H9 (cell line): Measurements from ENCODE around the gene RHEX. TPM values are rescaled to one million over a fixed set of nuclear protein-coding genes. Genes with fewer than 3 reads are reported as not detected.

ENCODE experiments used
- DNase-seq: peaks from one replicate; pipeline ENCODE4 v3.0.0-alpha.2; 2017
- H2AFZ ChIP-seq: one replicate; pipeline ENCODE4 v1.6.1; 2013; ENCODE audit warnings: mild to moderate bottlenecking, low read length, control low read depth, moderate library complexity
- H2AK5ac ChIP-seq: 2 replicates; pipeline ENCODE4 v1.6.1; 2013; ENCODE audit warnings: low read length, control low read depth, mixed read lengths; ENCODE audit not compliant: insufficient read length
- H2BK120ac ChIP-seq: one replicate; pipeline ENCODE4 v1.6.1; 2013; ENCODE audit warnings: low read depth, mild to moderate bottlenecking, low read length, control low read depth, inconsistent platforms; ENCODE audit not compliant: poor library complexity, severe bottlenecking
- H2BK12ac ChIP-seq: 2 replicates; pipeline ENCODE4 v1.6.1; 2013; ENCODE audit warnings: low read length, control low read depth, mixed read lengths, low read depth; ENCODE audit not compliant: insufficient read length
- H2BK15ac ChIP-seq: 2 replicates; pipeline ENCODE4 v1.6.1; 2013; ENCODE audit warnings: low read depth, low read length, control low read depth
- H2BK20ac ChIP-seq: one replicate; pipeline ENCODE4 v1.6.1; 2013; ENCODE audit warnings: low read depth, mild to moderate bottlenecking, low read length, control low read depth, inconsistent platforms; ENCODE audit not compliant: poor library complexity, severe bottlenecking
- H2BK5ac ChIP-seq: 2 replicates; pipeline ENCODE4 v1.6.1; 2013; ENCODE audit warnings: low read length, control low read depth, mixed read lengths; ENCODE audit not compliant: insufficient read length
- H3K14ac ChIP-seq: 2 replicates; pipeline ENCODE4 v1.6.1; 2013; ENCODE audit warnings: low read length, control low read depth; ENCODE audit not compliant: insufficient read depth
- H3K18ac ChIP-seq: 2 replicates; pipeline ENCODE4 v1.6.1; 2013; ENCODE audit warnings: low read depth, mild to moderate bottlenecking, mixed read lengths, low read length, control low read depth; ENCODE audit not compliant: insufficient read length
- H3K23ac ChIP-seq: 2 replicates; pipeline ENCODE4 v1.6.1; 2013; ENCODE audit warnings: low read length, control low read depth, mixed read lengths, low read depth; ENCODE audit not compliant: insufficient read length
- H3K23me2 ChIP-seq: 2 replicates; pipeline ENCODE4 v1.6.1; 2013; ENCODE audit warnings: low read depth, mild to moderate bottlenecking, mixed read lengths, low read length, control low read depth; ENCODE audit not compliant: insufficient read length, poor library complexity, severe bottlenecking
- H3K27ac ChIP-seq: 2 replicates; pipeline ENCODE4 v1.5.1; 2013; ENCODE audit warnings: low read length, control low read depth, mixed read lengths, low read depth; ENCODE audit not compliant: insufficient read length
- H3K27me3 ChIP-seq: 2 replicates; pipeline ENCODE4 v1.6.1; 2013; ENCODE audit warnings: low read length, control low read depth, inconsistent platforms; ENCODE audit not compliant: insufficient read depth
- H3K4ac ChIP-seq: 2 replicates; pipeline ENCODE4 v1.6.1; 2013; ENCODE audit warnings: low read depth, mild to moderate bottlenecking, control low read depth, inconsistent platforms, low read length, moderate library complexity
- H3K4me1 ChIP-seq: 2 replicates; pipeline ENCODE4 v1.6.1; 2013; ENCODE audit warnings: low read length, control low read depth, inconsistent platforms; ENCODE audit not compliant: insufficient read depth
- H3K4me2 ChIP-seq: 2 replicates; pipeline ENCODE4 v1.6.1; 2013; ENCODE audit warnings: low read length, control low read depth, mixed read lengths; ENCODE audit not compliant: insufficient read length, insufficient read depth
- H3K56ac ChIP-seq: 2 replicates; pipeline ENCODE4 v1.6.1; 2013; ENCODE audit warnings: low read depth, mild to moderate bottlenecking, mixed read lengths, low read length, control low read depth; ENCODE audit not compliant: insufficient read length
- H3K79me1 ChIP-seq: 2 replicates; pipeline ENCODE4 v1.6.1; 2013; ENCODE audit warnings: low read depth, mild to moderate bottlenecking, moderate library complexity, low read length, control low read depth, inconsistent platforms; ENCODE audit not compliant: insufficient read depth, poor library complexity, severe bottlenecking
- H3K79me2 ChIP-seq: 2 replicates; pipeline ENCODE4 v1.6.1; 2013; ENCODE audit warnings: low read length, control low read depth, inconsistent platforms; ENCODE audit not compliant: insufficient read depth
- H3K9ac ChIP-seq: 2 replicates; pipeline ENCODE4 v1.6.1; 2013; ENCODE audit warnings: low read length, control low read depth, mixed read lengths; ENCODE audit not compliant: insufficient read length; ENCODE audit errors: extremely low read depth
- H3K9me3 ChIP-seq: one replicate; pipeline ENCODE4 v1.6.1; 2013; ENCODE audit warnings: low read depth, low read length, inconsistent platforms; ENCODE audit not compliant: control insufficient read depth
- H3T11ph ChIP-seq: one replicate; pipeline ENCODE4 v1.6.1; 2013; ENCODE audit warnings: mild to moderate bottlenecking, low read length, control low read depth, inconsistent platforms
- H4K20me1 ChIP-seq: one replicate; pipeline ENCODE4 v1.6.1; 2013; ENCODE audit not compliant: control insufficient read depth, insufficient read length, insufficient read depth
- H4K5ac ChIP-seq: 2 replicates; pipeline ENCODE4 v1.6.1; 2013; ENCODE audit warnings: low read depth, mild to moderate bottlenecking, mixed read lengths, low read length, control low read depth; ENCODE audit not compliant: insufficient read length
- H4K8ac ChIP-seq: replicated peaks from 2 replicates; pipeline ENCODE4 v1.6.1; 2013; ENCODE audit warnings: low read length, control low read depth, mixed read lengths, low read depth; ENCODE audit not compliant: insufficient read length
- H4K91ac ChIP-seq: 2 replicates; pipeline ENCODE4 v1.6.1; 2013; ENCODE audit warnings: low read depth, mild to moderate bottlenecking, moderate library complexity, mixed read lengths, low read length, control low read depth; ENCODE audit not compliant: insufficient read length
- H3K27ac Mint-ChIP-seq, 3 experiments: 2 replicates in 2 of 3; 3 replicates in 1 of 3; pipeline ENCODE4 v1.8.0; 2020 to 2021; ENCODE audit warnings: mixed read lengths in 3 of 3, mild to moderate bottlenecking in 1 of 3, moderate library complexity in 1 of 3
- H3K27me3 Mint-ChIP-seq: 2 replicates; pipeline ENCODE4 v1.8.0; 2021; ENCODE audit warnings: low read depth, mild to moderate bottlenecking, moderate library complexity, mixed read lengths
- H3K36me3 Mint-ChIP-seq, 3 experiments: 2 replicates in 2 of 3; 3 replicates in 1 of 3; pipeline ENCODE4 v1.8.0; 2020 to 2021; ENCODE audit warnings: low read depth in 3 of 3, mixed read lengths in 3 of 3; ENCODE audit not compliant: insufficient read depth in 1 of 3
- H3K4me1 Mint-ChIP-seq, 2 experiments: 2 replicates each; pipeline ENCODE4 v1.8.0; 2020; ENCODE audit warnings: mixed read lengths in 2 of 2
- H3K4me3 Mint-ChIP-seq, 2 experiments: 2 replicates in 1 of 2; 3 replicates in 1 of 2; pipeline ENCODE4 v1.8.0; 2020 to 2021; ENCODE audit warnings: mild to moderate bottlenecking in 2 of 2, mixed read lengths in 2 of 2, moderate library complexity in 1 of 2
- H3K9me3 Mint-ChIP-seq, 2 experiments: 2 replicates in 1 of 2; 3 replicates in 1 of 2; pipeline ENCODE4 v1.8.0; 2020; ENCODE audit warnings: mild to moderate bottlenecking in 2 of 2, mixed read lengths in 2 of 2, moderate library complexity in 1 of 2
- WGBS: extraction: QIAGEN DNeasy Blood & Tissue Kit; methylation state at CpG from one replicate; pipeline ENCODE4 v1.1.7; 2013; ENCODE audit warnings: missing lambda C conversion rate, low lambda C conversion rate, mixed read lengths; ENCODE audit not compliant: insufficient read length; ENCODE audit errors: extremely low coverage; 5-methylcytosine and 5-hydroxymethylcytosine counted together
- total RNA-seq: library from RNA; stranded (reverse); gene quantifications from 2 replicates; pipeline ENCODE4 v1.2.1, GENCODE V29; 2021
- TF ChIP-seq, protein P1 (sequence below): fragments of 200-600 bp; sonication (generic); conservative IDR thresholded peaks from 3 replicates; pipeline ENCODE4 v1.8.0; 2021; ENCODE audit warnings: antibody characterized with exemption, mild to moderate bottlenecking

Gene RHEX
- total RNA-seq, 1 experiment from 2014 or later = not detected

DNA sequence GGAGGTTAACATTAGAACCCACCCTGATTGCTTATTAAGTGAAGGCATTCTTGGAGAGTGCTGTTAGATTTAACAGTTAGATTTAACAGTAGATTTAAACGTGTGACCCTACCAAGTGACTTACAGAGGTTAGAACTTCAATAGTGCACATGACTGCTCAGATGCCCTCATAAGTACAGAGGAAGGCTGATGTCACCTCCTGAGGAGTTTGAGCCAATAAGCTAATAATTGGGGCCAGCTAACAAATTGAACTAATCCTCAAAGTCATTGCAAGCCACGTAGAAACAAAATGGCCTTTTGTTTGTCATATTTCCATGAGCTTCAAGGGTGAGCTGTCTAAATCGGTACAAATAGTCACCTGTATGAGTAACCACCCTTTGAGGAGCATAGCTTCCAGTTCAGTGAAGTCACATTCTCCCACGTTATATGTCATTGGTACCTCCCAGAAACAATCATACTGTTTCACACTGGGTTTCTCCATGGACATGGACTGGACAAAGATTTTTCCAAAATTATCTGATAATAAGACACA, 52.6 kb downstream of the RHEX start:
- no peak overlapping the region for H2AK5ac ChIP-seq
- no peak overlapping the region for H3K23ac ChIP-seq
- H3T11ph ChIP-seq = no peak overlapping the region
- H3K56ac ChIP-seq = no peak overlapping the region
- no peak overlapping the region for H4K5ac ChIP-seq
- H3K9ac ChIP-seq = no peak overlapping the region
- no peak overlapping the region for H2BK120ac ChIP-seq
- no peak overlapping the region for H2BK20ac ChIP-seq
- no peak overlapping the region for H4K91ac ChIP-seq
- H3K9me3 ChIP-seq = no peaks in the 10 kb centered on the region
- H3K4me3 Mint-ChIP-seq = no peak overlapping the region
- no peak overlapping the region for H3K4ac ChIP-seq
- no peak overlapping the region for H2AFZ ChIP-seq
- no peaks in the 10 kb centered on the region for H4K20me1 ChIP-seq
- no peaks in the 10 kb centered on the region for H3K79me1 ChIP-seq
- no peaks in the 10 kb centered on the region; the same call in 1 of the 2 replicates for H3K27me3 Mint-ChIP-seq
- no peak overlapping the region for H2BK12ac ChIP-seq
- no peak overlapping the region for H3K18ac ChIP-seq
- H3K27ac ChIP-seq = no peak overlapping the region
- H3K27ac Mint-ChIP-seq = no peak overlapping the region
- no peaks in the 10 kb centered on the region for H3K23me2 ChIP-seq
- TF ChIP-seq, protein P1, sequence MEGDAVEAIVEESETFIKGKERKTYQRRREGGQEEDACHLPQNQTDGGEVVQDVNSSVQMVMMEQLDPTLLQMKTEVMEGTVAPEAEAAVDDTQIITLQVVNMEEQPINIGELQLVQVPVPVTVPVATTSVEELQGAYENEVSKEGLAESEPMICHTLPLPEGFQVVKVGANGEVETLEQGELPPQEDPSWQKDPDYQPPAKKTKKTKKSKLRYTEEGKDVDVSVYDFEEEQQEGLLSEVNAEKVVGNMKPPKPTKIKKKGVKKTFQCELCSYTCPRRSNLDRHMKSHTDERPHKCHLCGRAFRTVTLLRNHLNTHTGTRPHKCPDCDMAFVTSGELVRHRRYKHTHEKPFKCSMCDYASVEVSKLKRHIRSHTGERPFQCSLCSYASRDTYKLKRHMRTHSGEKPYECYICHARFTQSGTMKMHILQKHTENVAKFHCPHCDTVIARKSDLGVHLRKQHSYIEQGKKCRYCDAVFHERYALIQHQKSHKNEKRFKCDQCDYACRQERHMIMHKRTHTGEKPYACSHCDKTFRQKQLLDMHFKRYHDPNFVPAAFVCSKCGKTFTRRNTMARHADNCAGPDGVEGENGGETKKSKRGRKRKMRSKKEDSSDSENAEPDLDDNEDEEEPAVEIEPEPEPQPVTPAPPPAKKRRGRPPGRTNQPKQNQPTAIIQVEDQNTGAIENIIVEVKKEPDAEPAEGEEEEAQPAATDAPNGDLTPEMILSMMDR = no peak
- WGBS = no CpG with 5 or more reads among the region's 4 CpGs
- no peak overlapping the region for H2BK15ac ChIP-seq
- no peaks in the 10 kb centered on the region for H3K36me3 Mint-ChIP-seq
- H3K79me2 ChIP-seq = no peaks in the 10 kb centered on the region
- no peak overlapping the region for H2BK5ac ChIP-seq
- H3K4me2 ChIP-seq = no peak overlapping the region
- DNase-seq = no peak
- H3K4me1 Mint-ChIP-seq = peaks cover 0 to 2% of the 10 kb centered on the region in 2 experiments; a peak in 2 of 4 replicates
- H4K8ac ChIP-seq = no peak overlapping the region
- H3K9me3 Mint-ChIP-seq = no peaks in the 10 kb centered on the region
- no peaks in the 10 kb centered on the region for H3K4me1 ChIP-seq
- H3K14ac ChIP-seq = no peak overlapping the region
- no peaks in the 10 kb centered on the region for H3K27me3 ChIP-seq
